Measurements from ENCODE around the gene CFAP299.

Gene CFAP299

GRCh38 chr4:80446248-80446647 is 110.7 kb downstream of the CFAP299 start:
- Histone ChIP-seq H3K23ac (ENCODE audit: low read length) (no peak overlapping the region), H3K4me3 (ENCODE audit: low read length) (no peak overlapping the region), H2AK5ac (ENCODE audit: low read length) (no peak overlapping the region)

GRCh38 chr4:80446664-80447063 is 111.1 kb downstream of the CFAP299 start:
- no peak overlapping the region for H3K4me3 ChIP-seq (ENCODE audit: low read length)
- H3K79me1 ChIP-seq (ENCODE audit: low read length), result no peaks in the 10 kb centered on the region
- H3K36me3 ChIP-seq (ENCODE audit: control insufficient read depth, insufficient read depth, low read length), result no peaks in the 10 kb centered on the region
- H3K18ac ChIP-seq (ENCODE audit: low read length), result no peak overlapping the region
- no peaks in the 10 kb centered on the region for H3K79me2 ChIP-seq (ENCODE audit: control insufficient read depth, insufficient read depth, low read length)
- H2BK5ac ChIP-seq (ENCODE audit: low read length), result no peak overlapping the region
- H3K4me1 ChIP-seq (ENCODE audit: control insufficient read depth, low read depth, low read length), result no peaks in the 10 kb centered on the region
- H4K8ac ChIP-seq (ENCODE audit: low read depth, low read length), result no peak overlapping the region
- no CpG with 5 or more reads among the region's 1 CpG for WGBS (ENCODE audit: extremely low coverage, insufficient coverage, low lambda C conversion rate)
- H3K27me3 ChIP-seq (ENCODE audit: insufficient read depth, low read length, poor library complexity), result no peaks in the 10 kb centered on the region
- H3K23ac ChIP-seq (ENCODE audit: low read length), result no peak overlapping the region
- H3K4me2 ChIP-seq (ENCODE audit: low read length), result no peak overlapping the region
- H4K5ac ChIP-seq (ENCODE audit: low read length), result no peak overlapping the region
- no peak overlapping the region for H3K27ac ChIP-seq (ENCODE audit: low read depth, low read length)
- DNase-seq, result no peak
- H3K56ac ChIP-seq (ENCODE audit: low read length), result no peak overlapping the region
- no peak overlapping the region for H2BK120ac ChIP-seq (ENCODE audit: low read depth, low read length)
- H2AK5ac ChIP-seq (ENCODE audit: low read length), result no peak overlapping the region
- H3K9ac ChIP-seq (ENCODE audit: low read length), result no peak overlapping the region
- no peak overlapping the region for H3K4ac ChIP-seq (ENCODE audit: low read depth, low read length)
- H2BK15ac ChIP-seq (replicated peaks; ENCODE audit: low read depth), result no peak overlapping the region

More at GRCh38 chr4:80446248-80446647, 110.7 kb downstream of the CFAP299 start:
- no peaks in the 10 kb centered on the region for H3K4me1 ChIP-seq (ENCODE audit: control insufficient read depth, low read depth, low read length)
- no peak overlapping the region for H3K56ac ChIP-seq (ENCODE audit: low read length)
- H3K4me2 ChIP-seq (ENCODE audit: low read length), result no peak overlapping the region
- H3K18ac ChIP-seq (ENCODE audit: low read length), result no peak overlapping the region
- H3K27ac ChIP-seq (ENCODE audit: low read depth, low read length), result no peak overlapping the region
- H2BK5ac ChIP-seq (ENCODE audit: low read length), result no peak overlapping the region
- no peak for DNase-seq
- H4K8ac ChIP-seq (ENCODE audit: low read depth, low read length), result no peak overlapping the region
- H3K79me2 ChIP-seq (ENCODE audit: control insufficient read depth, insufficient read depth, low read length), result no peaks in the 10 kb centered on the region
- no peak overlapping the region for H2BK120ac ChIP-seq (ENCODE audit: low read depth, low read length)
- no peak overlapping the region for H4K5ac ChIP-seq (ENCODE audit: low read length)
- no peak overlapping the region for H3K9ac ChIP-seq (ENCODE audit: low read length)
- no peak overlapping the region for H2BK15ac ChIP-seq (replicated peaks; ENCODE audit: low read depth)
- no peaks in the 10 kb centered on the region for H3K79me1 ChIP-seq (ENCODE audit: low read length)
- H3K4ac ChIP-seq (ENCODE audit: low read depth, low read length), result no peak overlapping the region
- H3K36me3 ChIP-seq (ENCODE audit: control insufficient read depth, insufficient read depth, low read length), result no peaks in the 10 kb centered on the region
- H3K27me3 ChIP-seq (ENCODE audit: insufficient read depth, low read length, poor library complexity), result no peaks in the 10 kb centered on the region

- Histone ChIP-seq H3K79me2 (ENCODE audit: control insufficient read depth, insufficient read depth, low read length) (no peaks in the 10 kb centered on the region), H3K9ac (ENCODE audit: low read length) (no peak overlapping the region), H2BK120ac (ENCODE audit: low read depth, low read length) (no peak overlapping the region), H3K36me3 (ENCODE audit: control insufficient read depth, insufficient read depth, low read length) (no peaks in the 10 kb centered on the region), H4K5ac (ENCODE audit: low read length) (no peak overlapping the region), H3K23ac (ENCODE audit: low read length) (no peak overlapping the region), H3K79me1 (ENCODE audit: low read length) (no peaks in the 10 kb centered on the region), H3K4me3 (ENCODE audit: low read length) (no peak overlapping the region), H3K4ac (ENCODE audit: low read depth, low read length) (no peak overlapping the region), H3K4me1 (ENCODE audit: control insufficient read depth, low read depth, low read length) (no peaks in the 10 kb centered on the region), H2BK15ac (replicated peaks; ENCODE audit: low read depth) (no peak overlapping the region), H2AK5ac (ENCODE audit: low read length) (no peak overlapping the region), H3K56ac (ENCODE audit: low read length) (no peak overlapping the region), H3K18ac (ENCODE audit: low read length) (no peak overlapping the region), H4K8ac (ENCODE audit: low read depth, low read length) (no peak overlapping the region), H3K27me3 (ENCODE audit: insufficient read depth, low read length, poor library complexity) (no peaks in the 10 kb centered on the region), H3K4me2 (ENCODE audit: low read length) (no peak overlapping the region), H3K27ac (ENCODE audit: low read depth, low read length) (no peak overlapping the region), H2BK5ac (ENCODE audit: low read length) (no peak overlapping the region)
- DNase-seq, result no peak
- WGBS (ENCODE audit: extremely low coverage, insufficient coverage, low lambda C conversion rate), result no CpG with 5 or more reads among the region's 9 CpGs
Observed at GRCh38 chr4:80447493-80447892, 112.0 kb downstream of the CFAP299 start.

GRCh38 chr4:80448056-80448455 is 112.5 kb downstream of the CFAP299 start:
- WGBS (ENCODE audit: extremely low coverage, insufficient coverage, low lambda C conversion rate), result no CpG with 5 or more reads among the region's 1 CpG
- DNase-seq, result no peak
- H3K79me1 ChIP-seq (ENCODE audit: low read length), result no peaks in the 10 kb centered on the region
- no peak overlapping the region for H3K4me2 ChIP-seq (ENCODE audit: low read length)
- no peak overlapping the region for H2BK5ac ChIP-seq (ENCODE audit: low read length)
- H3K4ac ChIP-seq (ENCODE audit: low read depth, low read length), result no peak overlapping the region
- no peak overlapping the region for H4K8ac ChIP-seq (ENCODE audit: low read depth, low read length)
- H3K27me3 ChIP-seq (ENCODE audit: insufficient read depth, low read length, poor library complexity), result no peaks in the 10 kb centered on the region
- H3K27ac ChIP-seq (ENCODE audit: low read depth, low read length), result no peak overlapping the region
- H2AK5ac ChIP-seq (ENCODE audit: low read length), result no peak overlapping the region
- H3K9ac ChIP-seq (ENCODE audit: low read length), result no peak overlapping the region
- H3K79me2 ChIP-seq (ENCODE audit: control insufficient read depth, insufficient read depth, low read length), result no peaks in the 10 kb centered on the region
- H2BK15ac ChIP-seq (replicated peaks; ENCODE audit: low read depth), result no peak overlapping the region
- no peak overlapping the region for H3K56ac ChIP-seq (ENCODE audit: low read length)
- no peak overlapping the region for H2BK120ac ChIP-seq (ENCODE audit: low read depth, low read length)
- H4K5ac ChIP-seq (ENCODE audit: low read length), result no peak overlapping the region
- no peak overlapping the region for H3K23ac ChIP-seq (ENCODE audit: low read length)
- no peak overlapping the region for H3K18ac ChIP-seq (ENCODE audit: low read length)
- H3K36me3 ChIP-seq (ENCODE audit: control insufficient read depth, insufficient read depth, low read length), result no peaks in the 10 kb centered on the region
- no peaks in the 10 kb centered on the region for H3K4me1 ChIP-seq (ENCODE audit: control insufficient read depth, low read depth, low read length)
- H3K4me3 ChIP-seq (ENCODE audit: low read length), result no peak overlapping the region

- no CpG with 5 or more reads among the region's 2 CpGs for WGBS (ENCODE audit: extremely low coverage, insufficient coverage, low lambda C conversion rate)
- Histone ChIP-seq H2BK120ac (ENCODE audit: low read depth, low read length) (no peak overlapping the region), H3K4me3 (ENCODE audit: low read length) (no peak overlapping the region), H3K4ac (ENCODE audit: low read depth, low read length) (no peak overlapping the region), H3K36me3 (ENCODE audit: control insufficient read depth, insufficient read depth, low read length) (no peaks in the 10 kb centered on the region), H3K79me2 (ENCODE audit: control insufficient read depth, insufficient read depth, low read length) (no peaks in the 10 kb centered on the region), H3K27ac (ENCODE audit: low read depth, low read length) (no peak overlapping the region), H3K79me1 (ENCODE audit: low read length) (no peaks in the 10 kb centered on the region), H4K5ac (ENCODE audit: low read length) (no peak overlapping the region), H3K4me1 (ENCODE audit: control insufficient read depth, low read depth, low read length) (no peaks in the 10 kb centered on the region), H3K4me2 (ENCODE audit: low read length) (no peak overlapping the region), H2BK5ac (ENCODE audit: low read length) (no peak overlapping the region), H3K27me3 (ENCODE audit: insufficient read depth, low read length, poor library complexity) (no peaks in the 10 kb centered on the region), H2AK5ac (ENCODE audit: low read length) (no peak overlapping the region), H3K18ac (ENCODE audit: low read length) (no peak overlapping the region), H3K56ac (ENCODE audit: low read length) (no peak overlapping the region), H2BK15ac (replicated peaks; ENCODE audit: low read depth) (no peak overlapping the region), H3K23ac (ENCODE audit: low read length) (no peak overlapping the region), H3K9ac (ENCODE audit: low read length) (no peak overlapping the region), H4K8ac (ENCODE audit: low read depth, low read length) (no peak overlapping the region)
- DNase-seq, result no peak
Observed at GRCh38 chr4:80452055-80452454, 116.5 kb downstream of the CFAP299 start.

- no peak for DNase-seq
- Histone ChIP-seq H3K23ac (ENCODE audit: low read length) (no peak overlapping the region), H3K4me2 (ENCODE audit: low read length) (no peak overlapping the region), H2AK5ac (ENCODE audit: low read length) (no peak overlapping the region), H3K4me3 (ENCODE audit: low read length) (no peak overlapping the region), H2BK120ac (ENCODE audit: low read depth, low read length) (no peak overlapping the region), H3K9ac (ENCODE audit: low read length) (no peak overlapping the region), H4K5ac (ENCODE audit: low read length) (no peak overlapping the region), H3K27me3 (ENCODE audit: insufficient read depth, low read length, poor library complexity) (no peaks in the 10 kb centered on the region), H3K4me1 (ENCODE audit: control insufficient read depth, low read depth, low read length) (no peaks in the 10 kb centered on the region), H3K79me1 (ENCODE audit: low read length) (no peaks in the 10 kb centered on the region), H2BK15ac (replicated peaks; ENCODE audit: low read depth) (no peak overlapping the region), H3K18ac (ENCODE audit: low read length) (no peak overlapping the region), H3K27ac (ENCODE audit: low read depth, low read length) (no peak overlapping the region), H3K4ac (ENCODE audit: low read depth, low read length) (no peak overlapping the region), H3K79me2 (ENCODE audit: control insufficient read depth, insufficient read depth, low read length) (no peaks in the 10 kb centered on the region), H3K56ac (ENCODE audit: low read length) (no peak overlapping the region), H2BK5ac (ENCODE audit: low read length) (no peak overlapping the region), H3K36me3 (ENCODE audit: control insufficient read depth, insufficient read depth, low read length) (no peaks in the 10 kb centered on the region), H4K8ac (ENCODE audit: low read depth, low read length) (no peak overlapping the region)
- no CpG with 5 or more reads among the region's 4 CpGs for WGBS (ENCODE audit: extremely low coverage, insufficient coverage, low lambda C conversion rate)
Observed at GRCh38 chr4:80452768-80453167, 117.2 kb downstream of the CFAP299 start.

Measured in mesendoderm (in vitro differentiated cells).